HG03108 (cell line): ENCODE data around the gene PHC2.

Experiments used
- ATAC-seq: cut with Tn5 transposase; IDR thresholded peaks from one replicate; pipeline ENCODE4 v1.9.1; 2021; ENCODE audit warnings: moderate library complexity; ENCODE audit not compliant: unreplicated experiment

Gene PHC2

DNA sequence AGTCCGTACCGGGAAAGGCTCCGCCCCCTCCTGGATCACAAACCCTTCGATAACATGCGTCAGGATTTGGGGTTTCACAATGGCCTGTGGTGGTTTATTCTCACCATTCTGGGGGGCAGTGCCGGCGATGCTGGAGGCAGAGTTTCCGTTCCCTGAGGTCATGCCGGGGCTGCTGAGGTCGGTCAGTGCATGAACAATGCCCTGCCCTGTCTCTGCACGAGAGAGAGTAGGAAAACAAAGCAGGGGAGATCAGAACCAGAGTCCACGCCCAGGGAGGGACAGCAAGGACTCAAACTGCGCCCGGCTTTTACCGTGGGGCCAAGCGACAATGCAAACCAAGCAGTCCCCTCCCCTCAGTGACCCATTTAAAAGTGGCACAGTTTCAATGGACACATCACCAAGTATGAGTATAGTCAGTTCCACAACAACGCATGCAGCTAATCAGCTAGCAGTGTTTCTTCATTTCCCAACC, 96.8 kb downstream of the PHC2 start:
- no peak for ATAC-seq

- ATAC-seq = no peak
These were observed 98.0 kb downstream of the PHC2 start for GRCh38 chr1:33332881-33333280.

GRCh38 chr1:33332357-33332789, 98.5 kb downstream of the PHC2 start:
- no peak for ATAC-seq

DNA sequence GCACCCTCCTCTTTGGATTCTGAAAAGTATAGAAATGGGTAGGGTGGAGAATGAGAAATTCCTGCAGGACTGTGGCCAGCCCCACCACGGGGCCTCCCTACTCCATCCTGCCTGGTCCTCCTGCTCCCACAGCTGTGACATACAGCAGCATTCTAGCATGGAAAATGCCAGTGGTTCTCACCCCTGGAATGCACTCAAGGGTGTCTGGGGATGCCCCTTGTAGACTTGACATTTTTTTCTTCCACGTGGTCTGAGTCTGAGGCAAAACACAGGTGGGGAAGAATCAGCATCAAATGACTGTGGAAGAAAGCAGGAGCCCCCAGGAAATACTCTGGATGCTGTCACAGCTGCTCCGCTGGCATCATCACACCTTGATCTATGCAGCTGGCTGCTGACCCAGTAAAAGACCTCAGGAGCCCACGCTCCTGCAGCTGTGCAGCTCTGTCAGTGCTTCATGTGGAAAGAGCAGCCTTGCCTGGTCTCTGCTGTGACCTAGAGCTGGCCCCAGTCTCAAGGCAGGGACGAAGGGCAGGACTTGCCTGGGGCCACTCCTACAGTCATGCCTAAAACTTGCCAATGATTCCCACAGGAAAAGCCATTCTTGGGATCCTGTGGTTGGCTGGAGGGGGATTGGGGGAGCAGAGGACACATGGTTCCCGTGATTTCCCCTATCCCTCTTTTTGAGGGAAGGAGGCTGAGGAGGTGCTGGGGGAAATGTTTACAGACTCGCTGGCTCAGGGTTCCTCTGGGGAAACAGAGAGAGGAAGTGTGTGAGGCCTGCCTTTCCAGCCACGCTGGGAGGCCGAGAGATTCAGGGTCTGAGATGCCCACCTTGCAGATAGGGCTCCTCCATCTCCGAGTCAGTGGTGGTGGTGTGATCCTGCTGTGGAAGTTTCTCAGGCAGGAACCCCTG, 99.2 kb downstream of the PHC2 start:
- ATAC-seq = no peak

DNA sequence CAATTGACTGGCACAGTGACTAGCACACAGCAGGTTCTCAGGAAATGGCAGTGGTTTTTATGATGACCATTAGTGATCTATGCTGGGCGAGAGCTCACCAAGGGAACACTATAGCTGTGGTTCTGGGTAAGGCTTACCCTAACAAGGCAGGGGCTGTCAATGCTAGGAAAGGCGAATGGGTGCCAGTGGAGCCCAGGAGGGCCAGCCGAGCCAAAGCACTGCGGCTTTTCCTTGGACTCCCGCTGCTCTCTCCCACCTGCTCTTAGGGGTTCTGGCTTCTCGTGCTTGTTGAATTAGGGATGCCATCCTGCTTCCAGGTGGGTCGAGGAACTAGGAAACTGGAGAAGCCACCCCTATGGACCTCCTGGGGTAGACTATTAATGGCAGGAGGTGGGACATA, 100.0 kb downstream of the PHC2 start:
- ATAC-seq = no peak

DNA sequence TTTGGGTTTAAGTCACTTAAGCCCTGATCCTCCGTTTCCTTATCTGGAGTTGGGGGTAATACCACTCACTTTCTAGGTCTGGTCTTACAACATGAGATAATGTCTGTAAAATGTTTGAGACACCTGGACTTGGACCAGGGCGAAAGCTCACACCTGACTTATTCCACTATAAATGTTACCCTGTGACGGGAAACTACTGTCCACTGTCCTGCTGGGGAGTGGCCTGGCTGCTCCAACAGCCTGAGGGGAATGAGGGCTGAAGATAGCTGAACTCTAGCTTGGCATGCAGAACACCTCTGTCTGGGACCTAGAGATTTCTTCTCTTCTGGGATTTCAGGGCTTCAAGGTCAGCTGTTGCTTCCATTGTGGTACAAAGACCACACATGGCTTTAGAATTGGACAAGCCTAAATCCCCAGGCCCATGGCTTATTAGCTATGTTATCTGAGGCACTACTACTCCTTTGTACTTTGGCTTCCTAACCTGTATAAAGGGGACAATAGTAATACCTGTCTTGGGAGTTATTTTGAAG, 100.5 kb downstream of the PHC2 start:
- no peak for ATAC-seq

DNA sequence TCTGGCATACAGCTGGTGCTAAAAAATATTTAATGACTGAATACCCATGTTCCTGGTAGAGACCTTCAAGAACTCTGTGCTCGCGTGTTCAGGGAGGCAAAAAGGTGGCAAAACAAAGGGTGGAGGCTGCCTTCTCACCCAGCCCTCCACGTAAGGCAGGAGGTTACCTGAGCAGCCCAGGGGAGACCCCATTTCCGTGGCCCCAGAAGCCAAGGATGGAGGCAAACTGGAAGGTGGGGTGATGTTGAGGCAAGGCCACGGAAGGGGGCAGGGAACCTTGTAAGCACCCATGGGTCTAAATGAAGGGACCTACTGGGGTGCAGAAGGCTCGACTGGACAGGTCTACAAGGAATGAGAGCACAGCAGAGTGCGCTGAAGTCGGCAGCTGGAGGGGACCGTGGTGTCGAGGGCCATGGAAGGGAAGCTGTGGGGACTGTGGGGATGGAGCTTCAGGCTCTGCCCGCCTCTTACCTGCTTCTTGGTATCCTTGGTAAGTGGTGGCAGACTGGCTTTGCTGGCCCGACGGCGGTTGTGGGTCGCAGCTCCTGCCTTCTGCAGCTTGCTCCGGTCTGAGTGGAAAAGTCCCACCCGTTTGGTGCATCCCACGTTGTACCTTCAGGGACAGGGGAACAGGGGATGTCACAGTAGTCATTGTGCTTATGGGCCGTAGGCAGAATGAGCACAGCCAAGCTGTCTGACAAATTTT, 101.1 kb downstream of the PHC2 start:
- ATAC-seq = no peak

DNA sequence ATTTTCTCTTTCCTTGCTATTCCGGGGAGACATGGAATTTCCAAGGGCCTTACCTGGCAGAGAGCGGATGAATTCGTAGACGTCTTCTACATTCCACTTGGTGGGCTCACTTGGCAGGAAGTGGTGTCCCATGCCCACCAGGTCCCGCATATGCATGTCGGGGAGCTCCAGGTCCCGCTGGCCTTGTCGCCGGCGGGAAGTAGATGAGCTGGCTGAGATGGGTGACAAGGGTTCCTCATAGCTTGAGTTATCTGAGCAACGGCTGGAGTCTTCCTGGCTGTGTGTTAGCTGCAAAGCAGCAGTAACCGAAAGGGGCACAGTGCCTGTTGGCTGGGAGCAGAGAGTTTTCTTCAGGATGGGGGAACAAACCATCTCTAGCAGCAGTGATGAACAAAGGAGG, 102.1 kb downstream of the PHC2 start:
- no peak for ATAC-seq

GRCh38 chr1:33327587-33328325, 103.1 kb downstream of the PHC2 start:
- ATAC-seq = no peak

GRCh38 chr1:33326785-33327184, 104.1 kb downstream of the PHC2 start:
- ATAC-seq = no peak

- ATAC-seq = no peak
These were observed 106.0 kb downstream of the PHC2 start for GRCh38 chr1:33324677-33325575.

DNA sequence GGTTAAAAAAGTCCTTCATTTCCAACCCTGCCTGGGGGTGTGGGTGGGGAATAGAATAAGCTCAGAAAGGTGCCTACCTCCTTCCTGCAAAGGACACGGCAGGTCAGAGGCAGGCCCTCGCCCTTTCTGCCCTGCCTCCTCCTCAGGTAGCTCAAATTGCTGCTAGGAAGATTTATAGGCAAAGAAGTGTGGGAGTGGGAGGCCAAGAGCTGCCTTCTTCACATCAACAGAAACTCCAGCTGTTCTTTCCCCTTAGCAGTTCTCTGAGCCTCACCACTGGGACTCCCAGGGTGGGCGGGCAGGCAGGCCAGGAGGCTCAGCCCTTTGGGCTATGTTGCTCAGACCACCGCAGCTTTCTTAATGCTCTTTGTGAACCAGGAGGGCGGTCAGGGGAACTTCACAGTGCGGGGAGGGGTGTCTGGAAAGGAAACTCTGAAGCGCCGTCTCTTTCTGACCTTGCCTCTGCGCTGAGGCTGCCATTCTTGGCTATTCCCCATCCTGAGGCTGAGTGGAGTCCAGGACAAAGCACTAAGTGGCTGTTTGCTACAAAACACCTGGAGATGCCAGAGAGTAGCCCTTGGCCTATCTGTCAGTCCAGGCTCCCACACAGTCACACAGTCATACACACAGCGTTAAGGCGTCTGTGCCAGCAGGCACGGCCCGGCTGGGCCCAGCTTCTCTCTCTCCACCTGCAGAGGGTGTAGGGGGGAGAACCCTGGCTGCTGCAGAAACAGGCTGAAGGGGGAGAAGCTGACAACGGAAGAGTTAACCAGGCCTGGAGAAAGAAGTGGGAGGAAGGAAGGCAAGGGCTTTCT, 107.0 kb downstream of the PHC2 start:
- no peak for ATAC-seq

- no peak for ATAC-seq
These were observed 107.9 kb downstream of the PHC2 start for GRCh38 chr1:33322870-33323585.

DNA sequence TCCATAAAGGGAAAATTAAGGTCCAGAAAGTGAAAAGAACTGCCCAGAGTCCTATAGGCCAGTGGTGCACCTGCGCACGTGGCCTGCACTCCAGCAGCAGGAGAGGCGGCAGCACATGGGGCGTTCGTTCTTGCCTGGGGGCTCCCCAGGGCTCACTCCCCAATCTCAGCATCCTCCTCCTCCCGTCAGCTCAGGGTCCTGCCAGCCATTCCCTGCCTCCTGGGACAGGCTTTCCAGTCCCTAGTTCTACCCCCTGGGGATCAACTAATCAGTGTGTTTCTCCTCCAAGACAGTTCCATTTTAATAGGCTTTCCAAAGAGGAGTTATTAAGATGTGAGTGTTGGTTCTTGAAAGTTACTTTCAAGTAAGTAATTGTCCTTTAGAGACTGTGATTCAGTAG, 108.8 kb downstream of the PHC2 start:
- no peak for ATAC-seq

GRCh38 chr1:33321178-33321577, 109.7 kb downstream of the PHC2 start:
- no peak for ATAC-seq

GRCh38 chr1:33320619-33321165, 110.2 kb downstream of the PHC2 start, which contains the start of gene A3GALT2:
Gene A3GALT2 (minus strand): TSS chr1:33321098. CDS start chr1:33321098, 0 bp downstream.
- no peak for ATAC-seq

DNA sequence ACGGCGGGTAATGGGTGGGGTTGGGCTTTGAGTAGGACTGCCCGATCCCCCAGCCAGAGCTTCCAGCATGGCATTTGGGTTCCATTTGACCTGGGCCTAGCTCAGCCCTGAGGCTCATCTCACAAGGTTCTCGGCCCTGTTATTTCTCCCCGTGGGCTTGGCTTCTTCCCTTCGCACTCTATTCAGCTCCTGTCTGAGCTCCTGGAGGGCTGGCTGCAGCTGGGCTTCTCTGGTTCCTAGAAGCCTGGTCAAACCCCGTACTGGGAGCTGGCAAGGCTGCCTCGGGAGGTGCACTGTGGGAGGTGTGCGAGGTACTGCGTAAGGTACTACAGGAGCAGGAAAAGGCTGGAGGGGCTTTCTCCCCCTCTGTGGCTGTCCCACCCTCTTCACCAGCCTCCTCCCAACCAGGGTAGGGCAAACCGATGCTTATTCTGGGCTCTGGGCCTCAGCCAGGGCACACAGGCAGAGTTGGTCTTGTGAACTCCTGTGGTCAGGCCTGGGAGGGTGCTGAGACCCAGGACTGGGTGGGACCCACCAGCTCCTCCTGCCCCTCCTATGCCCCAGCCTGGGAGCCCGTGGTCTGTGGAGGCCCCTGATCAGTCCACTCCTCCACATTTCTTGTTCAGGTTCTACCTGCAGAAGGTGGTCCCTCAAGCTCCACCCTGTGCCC, 110.8 kb downstream of the PHC2 start:
- no peak for ATAC-seq
